Epithelial cell of esophagus (primary cell): Measurements from ENCODE around the gene CCDC158.

Experiments used
- DNase-seq: peaks from one replicate; pipeline ENCODE4 v3.0.0; 2010; ENCODE audit warnings: low read depth
- H3K4me3 ChIP-seq: 2 replicates; pipeline ENCODE4 v1.5.1; 2011; ENCODE audit warnings: mild to moderate bottlenecking, low read length, control low read depth
- TF ChIP-seq, protein P1 (sequence below): IDR thresholded peaks from 2 replicates; pipeline ENCODE4 v1.5.1; 2011; ENCODE audit warnings: low read depth, mild to moderate bottlenecking, low read length, control low read depth, inconsistent platforms; ENCODE audit not compliant: insufficient read depth; ENCODE audit errors: missing control alignments

CCDC158 gene

GRCh38 chr4:76275486-76276124, 145.3 kb downstream of the CCDC158 start:
- H3K4me3 ChIP-seq, result no peak overlapping the region
- TF ChIP-seq, protein P1, sequence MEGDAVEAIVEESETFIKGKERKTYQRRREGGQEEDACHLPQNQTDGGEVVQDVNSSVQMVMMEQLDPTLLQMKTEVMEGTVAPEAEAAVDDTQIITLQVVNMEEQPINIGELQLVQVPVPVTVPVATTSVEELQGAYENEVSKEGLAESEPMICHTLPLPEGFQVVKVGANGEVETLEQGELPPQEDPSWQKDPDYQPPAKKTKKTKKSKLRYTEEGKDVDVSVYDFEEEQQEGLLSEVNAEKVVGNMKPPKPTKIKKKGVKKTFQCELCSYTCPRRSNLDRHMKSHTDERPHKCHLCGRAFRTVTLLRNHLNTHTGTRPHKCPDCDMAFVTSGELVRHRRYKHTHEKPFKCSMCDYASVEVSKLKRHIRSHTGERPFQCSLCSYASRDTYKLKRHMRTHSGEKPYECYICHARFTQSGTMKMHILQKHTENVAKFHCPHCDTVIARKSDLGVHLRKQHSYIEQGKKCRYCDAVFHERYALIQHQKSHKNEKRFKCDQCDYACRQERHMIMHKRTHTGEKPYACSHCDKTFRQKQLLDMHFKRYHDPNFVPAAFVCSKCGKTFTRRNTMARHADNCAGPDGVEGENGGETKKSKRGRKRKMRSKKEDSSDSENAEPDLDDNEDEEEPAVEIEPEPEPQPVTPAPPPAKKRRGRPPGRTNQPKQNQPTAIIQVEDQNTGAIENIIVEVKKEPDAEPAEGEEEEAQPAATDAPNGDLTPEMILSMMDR, result no peak
- no peak for DNase-seq

DNA sequence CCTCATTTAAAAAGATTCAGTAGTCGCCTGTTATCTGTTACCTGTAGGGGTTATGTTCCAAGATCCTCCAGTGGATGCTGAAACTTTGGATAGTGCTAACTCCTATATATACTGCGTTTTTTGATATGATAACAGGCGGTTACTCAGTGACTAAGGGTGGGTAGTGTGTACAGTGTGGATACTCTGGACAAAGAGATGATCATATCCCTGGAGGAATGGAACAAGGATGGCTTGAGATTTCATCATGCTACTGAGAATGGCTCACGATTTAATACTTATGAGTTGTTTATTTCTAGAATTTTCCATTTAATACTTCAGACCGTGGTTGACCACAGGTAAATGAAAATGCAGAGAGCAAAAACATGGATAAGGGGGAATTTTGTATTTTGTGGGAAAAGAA, 147.9 kb downstream of the CCDC158 start:
- TF ChIP-seq, protein P1, result no peak
- no peak overlapping the region for H3K4me3 ChIP-seq
- no peak for DNase-seq

GRCh38 chr4:76272582-76272981, 148.4 kb downstream of the CCDC158 start:
- no peak overlapping the region for H3K4me3 ChIP-seq
- TF ChIP-seq, protein P1, result no peak
- DNase-seq, result no peak

GRCh38 chr4:76272073-76272472, 148.9 kb downstream of the CCDC158 start:
- TF ChIP-seq, protein P1, result no peak
- DNase-seq, result no peak
- no peak overlapping the region for H3K4me3 ChIP-seq

- TF ChIP-seq, protein P1, result no peak
- no peak overlapping the region for H3K4me3 ChIP-seq
- no peak for DNase-seq
Observed at GRCh38 chr4:76271248-76271647, 149.7 kb downstream of the CCDC158 start.

DNA sequence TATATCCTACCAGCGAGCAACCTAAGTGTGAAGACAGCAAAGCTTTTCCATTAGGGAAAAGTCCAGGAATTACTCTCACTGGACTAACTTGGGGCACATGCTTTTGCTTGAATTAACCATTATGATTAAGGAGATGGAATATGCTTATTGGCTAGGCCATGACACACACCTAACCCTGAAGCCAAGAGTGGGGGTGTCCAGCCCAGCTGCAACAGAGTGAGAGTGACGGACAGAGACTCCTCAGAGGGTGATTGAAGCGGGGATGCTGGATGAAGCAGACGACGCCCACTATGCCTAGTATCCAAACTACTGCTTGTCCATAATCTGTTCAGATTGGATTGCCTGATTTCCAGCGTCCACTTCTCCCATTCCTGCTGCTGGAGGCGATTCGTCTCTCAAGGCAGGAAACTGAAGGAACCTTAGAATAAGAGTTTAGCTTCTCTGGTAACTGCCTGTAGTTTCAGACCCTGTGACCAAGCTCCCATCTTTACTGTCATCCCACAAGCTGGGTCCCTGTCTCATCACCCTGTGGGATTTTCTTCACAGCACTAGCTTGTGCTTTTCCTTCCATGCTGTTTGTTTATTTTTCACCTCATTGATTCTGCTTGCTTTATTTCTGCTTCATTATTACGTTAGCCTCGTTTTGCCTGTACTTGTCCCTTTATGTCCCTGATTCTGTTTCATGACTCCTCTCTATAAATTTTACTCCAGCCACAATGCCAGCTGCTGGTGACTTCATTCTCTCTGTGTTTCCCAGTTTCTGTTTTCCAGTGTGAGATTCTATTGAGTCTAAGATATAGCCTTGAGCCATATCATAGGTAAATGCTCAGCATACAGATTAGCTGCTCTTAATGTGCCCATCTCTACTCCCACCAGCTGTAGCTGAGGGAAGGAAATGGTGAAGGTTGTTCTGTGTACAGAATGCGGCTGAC, 150.4 kb downstream of the CCDC158 start:
- no peak for DNase-seq
- no peak overlapping the region for H3K4me3 ChIP-seq
- TF ChIP-seq, protein P1, result no peak
